SK-N-MC (cell line): ENCODE data around the gene APOF.

ENCODE experiments used
- EZH2 ChIP-seq: fragments of 200-600 bp; sonication (generic); IDR thresholded peaks from one replicate; pipeline ENCODE4 v1.6.1; 2017; ENCODE audit warnings: antibody characterized with exemption
- FOXP2 ChIP-seq: optimal IDR thresholded peaks from 2 replicates; pipeline ENCODE3; 2011; ENCODE audit warnings: mild to moderate bottlenecking, moderate library complexity; ENCODE audit not compliant: insufficient read depth; ENCODE audit errors: extremely low read length, control extremely low read depth
- POLR2AphosphoS5 ChIP-seq: IDR thresholded peaks from 2 replicates; pipeline ENCODE4 v1.6.1; 2012; ENCODE audit warnings: mild to moderate bottlenecking, low read depth, low read length, borderline replicate concordance

DNA sequence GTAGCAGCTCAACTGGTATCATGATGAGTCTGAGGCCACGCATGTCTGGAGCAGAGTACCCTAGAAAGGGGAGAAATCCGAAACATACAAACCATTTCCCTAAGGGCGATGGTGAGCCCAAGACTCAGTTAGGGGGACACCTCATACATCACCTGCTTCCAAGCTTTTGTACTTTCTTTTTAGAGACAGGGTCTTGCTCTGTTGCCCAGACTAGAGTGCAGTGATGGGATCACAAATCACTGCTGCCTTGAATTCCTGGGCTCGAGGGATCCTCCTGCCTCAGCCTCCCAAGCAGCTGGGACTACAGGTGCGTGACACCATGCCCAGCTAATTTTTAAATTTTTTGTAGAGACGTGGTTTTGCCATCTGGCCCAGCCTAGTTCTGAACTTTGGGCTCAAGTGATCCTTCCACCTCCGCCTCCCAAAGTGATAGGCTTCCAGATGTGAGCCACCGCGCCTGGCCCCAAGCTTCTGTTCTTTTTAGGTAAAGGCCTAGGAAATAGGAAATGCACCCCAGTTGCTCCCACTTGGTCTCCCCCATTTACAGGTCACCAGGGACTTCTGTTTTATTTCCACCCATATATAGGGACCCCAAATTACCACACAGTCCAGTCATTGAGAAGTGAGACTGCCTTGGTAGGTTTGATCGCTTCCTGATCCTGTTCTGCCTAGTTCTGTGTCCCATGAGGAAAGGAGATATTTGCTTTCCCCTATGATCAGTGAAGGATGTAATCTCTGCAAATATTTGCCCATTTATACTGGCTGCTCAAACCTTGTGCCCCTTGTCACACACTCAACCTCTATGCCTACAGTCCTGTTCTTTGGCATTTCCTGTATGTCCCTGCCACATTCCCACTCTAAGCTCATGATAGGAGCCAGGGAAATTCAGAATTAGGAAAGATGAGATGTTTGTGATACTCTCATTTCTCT is at the start of gene APOF:
- TF ChIP-seq EZH2 (no peak), POLR2AphosphoS5 (no peak), FOXP2 (no peak)
